Endometrial microvascular endothelial cells (primary cell): Measurements from ENCODE around the gene YAE1. TPM values are rescaled to one million over a fixed set of nuclear protein-coding genes. Genes with fewer than 3 reads are reported as not detected.
"Not testable (repeated sequence)": the region's sequence is repeated elsewhere in the genome, so short reads cannot be mapped to it uniquely, and the experiment has no call there.

ENCODE experiments used
- in situ Hi-C: cut with HindIII; loops from 2 replicates; pipeline ENCODE4 v1.10.0; 2017; ENCODE audit warnings: low sequenced_read_pairs, low pct_unique_long_range_greater_than_20kb; ENCODE audit errors: inconsistent ontology term
- total RNA-seq: library from RNA; depleted of rRNA; stranded (reverse); fragments of >200 nt; gene quantifications from one replicate; pipeline ENCODE4 v1.2.3, GENCODE V29; 2015; ENCODE audit errors: inconsistent ontology term

Gene YAE1, protein sequence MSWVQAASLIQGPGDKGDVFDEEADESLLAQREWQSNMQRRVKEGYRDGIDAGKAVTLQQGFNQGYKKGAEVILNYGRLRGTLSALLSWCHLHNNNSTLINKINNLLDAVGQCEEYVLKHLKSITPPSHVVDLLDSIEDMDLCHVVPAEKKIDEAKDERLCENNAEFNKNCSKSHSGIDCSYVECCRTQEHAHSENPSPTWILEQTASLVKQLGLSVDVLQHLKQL
- 23.6 TPM for total RNA-seq

GRCh38 chr7:39566023-39566921 is at the start of gene YAE1:
TSS of gene YAE1 (plus strand) at chr7:39566404. CDS start at chr7:39566419, 15 bp downstream.
- in situ Hi-C loops: no loop called here

DNA sequence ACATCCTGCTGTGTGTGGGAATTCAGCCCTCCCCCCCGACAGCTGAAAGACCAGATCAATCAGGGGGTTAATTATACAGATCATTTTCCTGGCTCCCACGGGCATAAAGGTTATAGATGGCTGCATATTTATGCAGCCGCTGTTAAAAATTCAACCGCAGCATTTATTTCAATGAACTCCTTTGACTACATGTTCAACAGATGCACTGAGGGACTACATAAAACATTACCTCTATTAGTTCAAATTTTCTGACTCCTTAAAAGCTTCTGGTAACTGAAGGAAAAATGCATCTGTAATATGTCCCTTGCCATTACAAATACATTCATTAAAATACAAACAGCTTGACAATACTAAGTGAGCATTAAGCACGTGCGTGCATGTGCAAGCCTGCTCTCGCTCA is 49.7 kb upstream of the YAE1 start:
- in situ Hi-C loops: no loop called here

DNA sequence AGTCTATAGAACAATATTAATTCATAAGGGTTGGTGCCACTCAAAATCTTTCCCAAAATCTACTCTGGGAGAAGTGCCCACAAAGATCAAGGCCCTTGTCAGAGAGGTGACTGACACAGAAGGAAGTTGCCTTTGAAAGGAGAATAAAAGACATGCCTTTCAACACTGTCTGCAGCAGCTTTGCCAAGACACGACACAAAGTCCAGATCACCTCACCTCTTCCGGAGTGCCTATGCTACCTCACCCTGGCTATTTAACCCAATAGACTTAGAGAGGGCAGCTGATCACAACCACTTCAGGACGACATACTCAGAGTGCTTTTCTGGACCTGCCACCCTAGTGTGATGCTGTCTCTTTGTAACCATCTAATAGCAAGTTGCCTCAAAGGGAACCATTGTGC is 49.0 kb upstream of the YAE1 start:
- in situ Hi-C loops: no loop called here

DNA sequence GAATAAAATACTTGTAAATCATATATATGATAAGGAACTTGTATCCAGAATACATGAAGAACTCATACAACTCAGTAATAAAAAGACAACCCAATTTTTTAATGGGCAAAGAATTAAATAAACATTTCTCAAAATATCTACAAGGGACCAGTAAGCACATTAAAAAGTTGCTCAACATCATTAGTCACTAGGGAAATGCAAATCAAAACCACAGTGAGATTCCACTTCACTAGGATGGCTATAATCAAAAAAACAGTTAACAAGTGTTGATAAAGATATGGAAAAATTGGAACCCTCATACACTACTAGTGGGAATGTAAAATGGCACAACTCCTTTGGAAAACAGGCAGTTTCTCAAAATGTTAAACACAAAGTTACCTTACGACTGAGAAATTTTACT is 40.3 kb upstream of the YAE1 start:
- in situ Hi-C loops: no loop called here

DNA sequence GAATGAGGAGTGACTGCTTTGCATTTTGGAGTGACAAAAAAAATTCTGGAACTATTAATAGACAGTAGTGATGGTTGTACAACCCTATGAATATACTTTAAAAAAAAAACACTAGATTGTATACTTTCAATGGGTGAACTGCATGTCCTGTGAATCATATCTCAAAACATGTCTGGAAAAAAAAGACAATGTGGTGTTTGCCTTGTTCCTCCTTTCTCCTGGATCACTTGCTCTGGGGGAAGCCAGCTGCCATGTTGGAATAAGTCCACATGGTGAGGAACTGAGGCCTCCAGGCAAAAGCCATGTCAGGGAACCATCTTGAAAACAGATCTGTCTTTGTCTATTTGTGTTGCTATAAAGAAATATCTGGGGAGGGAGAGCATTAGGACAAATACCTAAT is 39.5 kb upstream of the YAE1 start:
- in situ Hi-C loops: no loop called here

GRCh38 chr7:39527296-39527695 is 38.9 kb upstream of the YAE1 start:
- in situ Hi-C loops: no loop called here

- in situ Hi-C loops: no loop called here
Observed at GRCh38 chr7:39527951-39528350, 38.3 kb upstream of the YAE1 start.

DNA sequence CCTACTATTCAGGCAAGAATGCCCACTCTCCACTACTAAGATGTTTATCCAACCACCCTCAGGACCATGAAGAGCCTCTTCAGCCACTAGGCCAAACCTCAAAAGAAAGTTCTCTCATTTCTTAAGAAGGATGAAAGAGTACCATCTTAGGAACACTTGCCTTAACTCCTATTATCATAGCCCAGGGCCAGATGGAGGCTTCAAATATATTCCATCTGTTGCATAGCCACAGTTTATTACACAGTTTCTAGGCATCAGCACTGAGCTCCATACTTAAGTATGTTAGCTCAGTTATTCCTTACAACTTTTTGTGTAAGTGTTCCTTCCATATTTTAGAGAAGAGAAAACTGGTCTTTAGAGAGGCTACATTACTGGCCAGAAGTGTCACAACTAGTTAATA is 37.4 kb upstream of the YAE1 start:
- in situ Hi-C loops: no loop called here

- in situ Hi-C loops: no loop called here
Observed at GRCh38 chr7:39529582-39529981, 36.6 kb upstream of the YAE1 start.

- in situ Hi-C loops: no loop called here
Observed at GRCh38 chr7:39530971-39531370, 35.2 kb upstream of the YAE1 start.

GRCh38 chr7:39531818-39532217 is 34.4 kb upstream of the YAE1 start:
- in situ Hi-C loops: no loop called here

GRCh38 chr7:39532832-39533231 is 33.4 kb upstream of the YAE1 start:
- in situ Hi-C loops: no loop called here

GRCh38 chr7:39534599-39534998 is 31.6 kb upstream of the YAE1 start:
- in situ Hi-C loops: no loop called here

- in situ Hi-C loops: no loop called here
Observed at GRCh38 chr7:39535064-39535463, 31.1 kb upstream of the YAE1 start.

DNA sequence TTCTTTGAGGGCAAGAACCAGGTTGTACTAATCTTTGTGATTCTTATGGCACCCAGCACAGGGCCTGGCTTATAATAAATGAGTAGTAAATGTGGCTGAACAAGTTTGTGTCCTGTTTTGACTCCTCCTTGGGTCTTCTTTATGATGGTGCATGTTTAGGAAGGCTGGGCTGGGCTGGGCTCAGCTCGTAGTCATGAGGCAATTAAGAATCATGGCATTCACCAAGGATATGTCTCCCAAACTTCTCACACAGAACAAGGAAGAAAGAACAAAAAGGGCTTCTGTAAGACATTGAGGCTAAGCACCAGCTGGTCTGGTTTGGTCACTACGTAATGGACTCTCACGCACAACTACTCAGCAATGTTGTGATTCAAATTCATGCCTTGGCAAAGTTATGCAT is 30.5 kb upstream of the YAE1 start:
- in situ Hi-C loops: no loop called here

- in situ Hi-C loops: no loop called here
Observed at GRCh38 chr7:39536951-39537350, 29.3 kb upstream of the YAE1 start.

- in situ Hi-C loops: no loop called here
Observed at GRCh38 chr7:39539816-39540215, 26.4 kb upstream of the YAE1 start.

- in situ Hi-C loops: no loop called here
Observed at GRCh38 chr7:39540320-39540719, 25.9 kb upstream of the YAE1 start.

DNA sequence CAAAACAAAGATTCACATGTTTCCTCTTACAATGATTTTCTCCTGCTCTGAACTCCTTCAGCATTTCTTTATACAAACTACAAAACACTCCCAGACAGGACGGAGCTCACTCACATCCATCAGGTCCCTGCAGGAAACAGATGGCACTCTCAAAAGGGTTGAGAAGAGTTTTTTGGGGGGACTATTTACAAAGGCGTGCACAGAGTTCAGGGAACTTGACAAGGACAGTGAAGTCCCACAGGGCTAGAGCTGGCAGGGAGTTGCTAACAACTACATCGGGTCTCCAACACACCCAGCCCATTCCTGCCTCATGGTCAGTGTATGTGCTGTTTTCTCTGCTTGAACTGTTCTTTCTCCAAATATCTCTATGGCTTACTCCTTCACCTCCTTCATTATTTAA is 24.7 kb upstream of the YAE1 start:
- in situ Hi-C loops: no loop called here

DNA sequence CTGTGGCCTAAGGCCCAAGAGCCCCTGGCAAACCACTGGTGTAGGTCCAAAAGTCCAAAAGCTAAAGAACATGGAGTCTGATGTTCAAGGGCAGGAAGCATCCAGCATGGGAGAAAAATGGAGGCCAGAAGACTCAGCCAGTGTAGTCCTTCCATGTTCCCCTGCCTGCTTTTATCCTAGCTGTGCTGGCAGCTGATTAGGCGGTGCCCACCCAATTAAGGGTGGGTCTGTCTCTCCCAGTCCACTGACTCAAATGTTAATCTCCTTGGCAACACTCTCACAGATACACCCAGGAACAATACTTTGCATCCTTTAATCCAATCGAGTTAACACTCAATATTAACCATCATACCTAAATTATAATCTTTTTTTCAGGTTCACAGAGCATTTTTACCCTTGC is 21.4 kb upstream of the YAE1 start:
- in situ Hi-C loops: not testable (repeated sequence)
